ENCODE data around the gene TOMM40. TPM values are rescaled to one million over a fixed set of nuclear protein-coding genes. Genes with fewer than 3 reads are reported as not detected.

TOMM40 gene
- total RNA-seq, 1 donor from 2014 or later, result 80.6 TPM

GRCh38 chr19:44892932-44893331 is 1.9 kb downstream of the TOMM40 start:
- intact Hi-C loops (cut with micrococcal nuclease), result loop anchor here (5.0 kb wide), 1 partner anchor 681 kb away; the partner anchor contains the start of gene ZNF227
- H3K9me3 Mint-ChIP-seq, result peaks cover 2% of the 10 kb centered on the region
- no peaks in the 10 kb centered on the region for H3K27me3 Mint-ChIP-seq
- H3K27ac Mint-ChIP-seq, result no peak overlapping the region
- peak overlapping the region; percentile 87 for H3K4me3 Mint-ChIP-seq
- DNase-seq (no peak), ATAC-seq (ENCODE audit: low read depth) (no peak)
- H3K36me3 Mint-ChIP-seq (ENCODE audit: low read depth), result peaks cover 59% of the 10 kb centered on the region
- H3K4me1 Mint-ChIP-seq, result peaks cover 34% of the 10 kb centered on the region
- ChIA-PET POLR2A (interaction anchor here (0.5 to 3.1 kb wide), 2 partner anchors 62 to 65 kb away, joined by 11 to 14 read pairs; partner anchors contain the start of gene CLPTM1), CTCF (no interaction called here)
- no peak for TF ChIP-seq CTCF (IDR thresholded peaks at IDR 0.05)

GRCh38 chr19:44893332-44894051 is 2.4 kb downstream of the TOMM40 start:
- ChIA-PET POLR2A (interaction anchor here (0.5 kb wide), 1 partner anchor 66 kb away, joined by 14 read pairs; no protein-coding TSS in a partner anchor), CTCF (no interaction called here)
- no peak for TF ChIP-seq CTCF (IDR thresholded peaks at IDR 0.05)
- H3K36me3 Mint-ChIP-seq (ENCODE audit: low read depth), result peaks cover 63% of the 10 kb centered on the region
- no peak overlapping the region for H3K27ac Mint-ChIP-seq
- intact Hi-C loops (cut with micrococcal nuclease), result loop anchor here (5.0 kb wide), 1 partner anchor 681 kb away; the partner anchor contains the start of gene ZNF227
- H3K4me1 Mint-ChIP-seq, result peaks cover 34% of the 10 kb centered on the region
- H3K27me3 Mint-ChIP-seq, result no peaks in the 10 kb centered on the region
- no peak for ATAC-seq (ENCODE audit: low read depth)
- peak overlapping the region; percentile 87 for H3K4me3 Mint-ChIP-seq
- H3K9me3 Mint-ChIP-seq, result peaks cover 2% of the 10 kb centered on the region
- no peak for DNase-seq

- peaks cover 63% of the 10 kb centered on the region for H3K36me3 Mint-ChIP-seq (ENCODE audit: low read depth)
- intact Hi-C loops (cut with micrococcal nuclease), result loop anchor here (5.0 kb wide), 1 partner anchor 682 kb away; the partner anchor contains the start of gene ZNF227
- ATAC-seq (ENCODE audit: low read depth), result no peak
- no peaks in the 10 kb centered on the region for H3K27me3 Mint-ChIP-seq
- DNase-seq, result no peak
- peaks cover 32% of the 10 kb centered on the region for H3K4me1 Mint-ChIP-seq
- H3K4me3 Mint-ChIP-seq, result no peak overlapping the region
- ChIA-PET CTCF (no interaction called here), POLR2A (no interaction called here)
- TF ChIP-seq CTCF (IDR thresholded peaks at IDR 0.05), result no peak
- H3K27ac Mint-ChIP-seq, result no peak overlapping the region
- H3K9me3 Mint-ChIP-seq, result peaks cover 2% of the 10 kb centered on the region
Observed at GRCh38 chr19:44894052-44894400, 3.0 kb downstream of the TOMM40 start.

GRCh38 chr19:44894946-44895345 is 3.9 kb downstream of the TOMM40 start:
- ATAC-seq (ENCODE audit: low read depth) (no peak), DNase-seq (no peak)
- Mint-ChIP-seq H3K9me3 (no peaks in the 10 kb centered on the region), H3K4me3 (no peak overlapping the region), H3K27me3 (no peaks in the 10 kb centered on the region), H3K36me3 (ENCODE audit: low read depth) (peaks cover 68% of the 10 kb centered on the region), H3K4me1 (peaks cover 25% of the 10 kb centered on the region), H3K27ac (no peak overlapping the region)
- TF ChIP-seq CTCF (IDR thresholded peaks at IDR 0.05), result no peak
- POLR2A ChIA-PET, result interaction anchor here (0.6 kb wide), 1 partner anchor 288 kb away, joined by 6 read pairs; no protein-coding TSS in a partner anchor
- intact Hi-C loops (cut with micrococcal nuclease), result loop anchor here (5.0 kb wide), 1 partner anchor 683 kb away; the partner anchor contains the start of gene ZNF227
- CTCF ChIA-PET, result no interaction called here

- ChIA-PET CTCF (no interaction called here), POLR2A (no interaction called here)
- peaks cover 83% of the 10 kb centered on the region for H3K36me3 Mint-ChIP-seq (ENCODE audit: low read depth)
Observed at GRCh38 chr19:44897835-44898234, 6.8 kb downstream of the TOMM40 start.

More at GRCh38 chr19:44897835-44898234, 6.8 kb downstream of the TOMM40 start:
- intact Hi-C loops (cut with micrococcal nuclease), result no loop called here
- Mint-ChIP-seq H3K27ac (no peak overlapping the region), H3K27me3 (no peaks in the 10 kb centered on the region), H3K4me1 (peaks cover 6% of the 10 kb centered on the region), H3K9me3 (no peaks in the 10 kb centered on the region), H3K4me3 (no peak overlapping the region)
- ATAC-seq (ENCODE audit: low read depth) (no peak), DNase-seq (no peak)
- TF ChIP-seq CTCF (IDR thresholded peaks at IDR 0.05), result no peak
